Measurements from ENCODE around the gene NLGN1.
"Not testable (repeated sequence)": the region's sequence is repeated elsewhere in the genome, so short reads cannot be mapped to it uniquely, and the experiment has no call there.

NLGN1 gene

GRCh38 chr3:173583496-173583895, 186.0 kb downstream of the NLGN1 start:
- no peak for DNase-seq

- DNase-seq: no peak
Observed at GRCh38 chr3:173584093-173584837, 186.7 kb downstream of the NLGN1 start.

- DNase-seq: no peak
Observed at GRCh38 chr3:173584838-173585831, 187.6 kb downstream of the NLGN1 start.

- DNase-seq: no peak
Observed at GRCh38 chr3:173586166-173586565, 188.6 kb downstream of the NLGN1 start.

- no peak for DNase-seq
Observed at GRCh38 chr3:173587055-173587454, 189.5 kb downstream of the NLGN1 start.

- no peak for DNase-seq
Observed at GRCh38 chr3:173588556-173588955, 191.0 kb downstream of the NLGN1 start.

- no peak for DNase-seq
Observed at GRCh38 chr3:173589116-173589515, 191.6 kb downstream of the NLGN1 start.

- no peak for DNase-seq
Observed at GRCh38 chr3:173591401-173591800, 193.9 kb downstream of the NLGN1 start.

- DNase-seq: not testable (repeated sequence)
Observed at GRCh38 chr3:173594881-173595280, 197.3 kb downstream of the NLGN1 start.

GRCh38 chr3:173599673-173600072, 202.1 kb downstream of the NLGN1 start:
- DNase-seq: no peak

GRCh38 chr3:173614522-173614921, 217.0 kb downstream of the NLGN1 start:
- no peak for DNase-seq

- no peak for DNase-seq
Observed at GRCh38 chr3:173615661-173616060, 218.1 kb downstream of the NLGN1 start.

- no peak for DNase-seq
Observed at GRCh38 chr3:173617490-173617889, 219.9 kb downstream of the NLGN1 start.

- DNase-seq: no peak
Observed at GRCh38 chr3:173618148-173618547, 220.6 kb downstream of the NLGN1 start.

GRCh38 chr3:173618703-173619102, 221.2 kb downstream of the NLGN1 start:
- DNase-seq: no peak

- no peak for DNase-seq
Observed at GRCh38 chr3:173622166-173622565, 224.6 kb downstream of the NLGN1 start.

GRCh38 chr3:173624086-173624485, 226.5 kb downstream of the NLGN1 start:
- no peak for DNase-seq

GRCh38 chr3:173630849-173631248, 233.3 kb downstream of the NLGN1 start:
- no peak for DNase-seq

GRCh38 chr3:173632945-173633344, 235.4 kb downstream of the NLGN1 start:
- DNase-seq: no peak

GRCh38 chr3:173635826-173636225, 238.3 kb downstream of the NLGN1 start:
- DNase-seq: no peak

- DNase-seq: no peak
Observed at GRCh38 chr3:173639098-173639497, 241.6 kb downstream of the NLGN1 start.

- no peak for DNase-seq
Observed at GRCh38 chr3:173641696-173642095, 244.2 kb downstream of the NLGN1 start.

- DNase-seq: no peak
Observed at GRCh38 chr3:173644086-173645082, 246.8 kb downstream of the NLGN1 start.

Measured in NCI-H187 treated with DMSO at 0.1 percent for 48 hours (cell line).